Measurements from ENCODE around the gene USH1C.

DNA sequence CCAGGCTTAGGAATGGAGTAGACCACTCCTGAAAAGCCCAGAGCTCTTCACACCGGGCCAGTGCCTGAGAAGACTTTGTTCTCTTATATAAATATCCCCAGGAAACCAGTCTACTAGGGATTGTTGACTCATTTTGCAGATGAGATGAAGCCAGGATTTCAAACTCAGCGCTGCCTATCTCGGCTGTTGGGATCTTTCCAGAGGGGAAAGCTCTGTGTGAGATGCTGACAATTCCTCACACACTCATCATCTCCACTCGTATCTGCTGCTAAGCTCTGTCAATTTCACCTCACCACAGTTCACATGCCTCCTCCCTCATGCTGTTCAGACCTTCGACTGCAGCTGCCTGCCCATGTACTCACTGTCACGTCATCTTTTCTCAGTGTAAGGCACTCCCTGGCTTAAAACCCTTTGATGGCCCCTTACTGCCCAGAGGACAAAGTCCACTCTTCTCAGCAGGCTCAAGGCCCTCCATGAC lies 12.5 kb downstream of the USH1C start:
- TF ChIP-seq, protein P1, sequence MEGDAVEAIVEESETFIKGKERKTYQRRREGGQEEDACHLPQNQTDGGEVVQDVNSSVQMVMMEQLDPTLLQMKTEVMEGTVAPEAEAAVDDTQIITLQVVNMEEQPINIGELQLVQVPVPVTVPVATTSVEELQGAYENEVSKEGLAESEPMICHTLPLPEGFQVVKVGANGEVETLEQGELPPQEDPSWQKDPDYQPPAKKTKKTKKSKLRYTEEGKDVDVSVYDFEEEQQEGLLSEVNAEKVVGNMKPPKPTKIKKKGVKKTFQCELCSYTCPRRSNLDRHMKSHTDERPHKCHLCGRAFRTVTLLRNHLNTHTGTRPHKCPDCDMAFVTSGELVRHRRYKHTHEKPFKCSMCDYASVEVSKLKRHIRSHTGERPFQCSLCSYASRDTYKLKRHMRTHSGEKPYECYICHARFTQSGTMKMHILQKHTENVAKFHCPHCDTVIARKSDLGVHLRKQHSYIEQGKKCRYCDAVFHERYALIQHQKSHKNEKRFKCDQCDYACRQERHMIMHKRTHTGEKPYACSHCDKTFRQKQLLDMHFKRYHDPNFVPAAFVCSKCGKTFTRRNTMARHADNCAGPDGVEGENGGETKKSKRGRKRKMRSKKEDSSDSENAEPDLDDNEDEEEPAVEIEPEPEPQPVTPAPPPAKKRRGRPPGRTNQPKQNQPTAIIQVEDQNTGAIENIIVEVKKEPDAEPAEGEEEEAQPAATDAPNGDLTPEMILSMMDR (IDR thresholded peaks at IDR 0.05), result no peak
- TF ChIP-seq POLR2A (IDR thresholded peaks at IDR 0.05), result no peak
